HL-60 (cell line): ENCODE measurements around the gene PRDM8.

Experiments used
- POLR2AphosphoS5 ChIP-seq: IDR thresholded peaks from 2 replicates; pipeline ENCODE4 v1.6.1; 2012; ENCODE audit warnings: low read depth
- TF ChIP-seq, protein P1 (sequence below): IDR thresholded peaks from one replicate; pipeline ENCODE4 v1.5.1; 2011; ENCODE audit warnings: low read length, control low read depth, inconsistent platforms; ENCODE audit not compliant: insufficient read depth
- TF ChIP-seq, protein P2 (sequence below): IDR thresholded peaks from 2 replicates; pipeline ENCODE4 v1.6.1; 2012; ENCODE audit warnings: low read depth; ENCODE audit not compliant: insufficient replicate concordance

- TF ChIP-seq POLR2AphosphoS5: no peak
- TF ChIP-seq, protein P1, sequence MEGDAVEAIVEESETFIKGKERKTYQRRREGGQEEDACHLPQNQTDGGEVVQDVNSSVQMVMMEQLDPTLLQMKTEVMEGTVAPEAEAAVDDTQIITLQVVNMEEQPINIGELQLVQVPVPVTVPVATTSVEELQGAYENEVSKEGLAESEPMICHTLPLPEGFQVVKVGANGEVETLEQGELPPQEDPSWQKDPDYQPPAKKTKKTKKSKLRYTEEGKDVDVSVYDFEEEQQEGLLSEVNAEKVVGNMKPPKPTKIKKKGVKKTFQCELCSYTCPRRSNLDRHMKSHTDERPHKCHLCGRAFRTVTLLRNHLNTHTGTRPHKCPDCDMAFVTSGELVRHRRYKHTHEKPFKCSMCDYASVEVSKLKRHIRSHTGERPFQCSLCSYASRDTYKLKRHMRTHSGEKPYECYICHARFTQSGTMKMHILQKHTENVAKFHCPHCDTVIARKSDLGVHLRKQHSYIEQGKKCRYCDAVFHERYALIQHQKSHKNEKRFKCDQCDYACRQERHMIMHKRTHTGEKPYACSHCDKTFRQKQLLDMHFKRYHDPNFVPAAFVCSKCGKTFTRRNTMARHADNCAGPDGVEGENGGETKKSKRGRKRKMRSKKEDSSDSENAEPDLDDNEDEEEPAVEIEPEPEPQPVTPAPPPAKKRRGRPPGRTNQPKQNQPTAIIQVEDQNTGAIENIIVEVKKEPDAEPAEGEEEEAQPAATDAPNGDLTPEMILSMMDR: no peak
- TF ChIP-seq, protein P2, sequence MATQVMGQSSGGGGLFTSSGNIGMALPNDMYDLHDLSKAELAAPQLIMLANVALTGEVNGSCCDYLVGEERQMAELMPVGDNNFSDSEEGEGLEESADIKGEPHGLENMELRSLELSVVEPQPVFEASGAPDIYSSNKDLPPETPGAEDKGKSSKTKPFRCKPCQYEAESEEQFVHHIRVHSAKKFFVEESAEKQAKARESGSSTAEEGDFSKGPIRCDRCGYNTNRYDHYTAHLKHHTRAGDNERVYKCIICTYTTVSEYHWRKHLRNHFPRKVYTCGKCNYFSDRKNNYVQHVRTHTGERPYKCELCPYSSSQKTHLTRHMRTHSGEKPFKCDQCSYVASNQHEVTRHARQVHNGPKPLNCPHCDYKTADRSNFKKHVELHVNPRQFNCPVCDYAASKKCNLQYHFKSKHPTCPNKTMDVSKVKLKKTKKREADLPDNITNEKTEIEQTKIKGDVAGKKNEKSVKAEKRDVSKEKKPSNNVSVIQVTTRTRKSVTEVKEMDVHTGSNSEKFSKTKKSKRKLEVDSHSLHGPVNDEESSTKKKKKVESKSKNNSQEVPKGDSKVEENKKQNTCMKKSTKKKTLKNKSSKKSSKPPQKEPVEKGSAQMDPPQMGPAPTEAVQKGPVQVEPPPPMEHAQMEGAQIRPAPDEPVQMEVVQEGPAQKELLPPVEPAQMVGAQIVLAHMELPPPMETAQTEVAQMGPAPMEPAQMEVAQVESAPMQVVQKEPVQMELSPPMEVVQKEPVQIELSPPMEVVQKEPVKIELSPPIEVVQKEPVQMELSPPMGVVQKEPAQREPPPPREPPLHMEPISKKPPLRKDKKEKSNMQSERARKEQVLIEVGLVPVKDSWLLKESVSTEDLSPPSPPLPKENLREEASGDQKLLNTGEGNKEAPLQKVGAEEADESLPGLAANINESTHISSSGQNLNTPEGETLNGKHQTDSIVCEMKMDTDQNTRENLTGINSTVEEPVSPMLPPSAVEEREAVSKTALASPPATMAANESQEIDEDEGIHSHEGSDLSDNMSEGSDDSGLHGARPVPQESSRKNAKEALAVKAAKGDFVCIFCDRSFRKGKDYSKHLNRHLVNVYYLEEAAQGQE: no peak
Measured at GRCh38 chr4:80196922-80197573, at the start of gene PRDM8.
